GM13976 (cell line): ENCODE results near the gene RALB.

Experiments
- DNase-seq: peaks from one replicate; pipeline ENCODE4 v3.0.0; 2012; ENCODE audit warnings: low spot score
- CTCF ChIP-seq: IDR thresholded peaks from 2 replicates; pipeline ENCODE4 v1.5.1; 2012; ENCODE audit warnings: borderline replicate concordance, mild to moderate bottlenecking; ENCODE audit not compliant: insufficient read depth; ENCODE audit errors: extremely low read depth, missing control alignments, control extremely low read depth
- in situ Hi-C: fragments of 300-500 bp; cut with MboI; formaldehyde crosslinking; loops from one replicate; pipeline ENCODE4 v1.12.0; 2022; ENCODE audit warnings: low sequenced_read_pairs, mixed read lengths, inconsistent platforms; ENCODE audit not compliant: unreplicated experiment

The RALB gene

DNA sequence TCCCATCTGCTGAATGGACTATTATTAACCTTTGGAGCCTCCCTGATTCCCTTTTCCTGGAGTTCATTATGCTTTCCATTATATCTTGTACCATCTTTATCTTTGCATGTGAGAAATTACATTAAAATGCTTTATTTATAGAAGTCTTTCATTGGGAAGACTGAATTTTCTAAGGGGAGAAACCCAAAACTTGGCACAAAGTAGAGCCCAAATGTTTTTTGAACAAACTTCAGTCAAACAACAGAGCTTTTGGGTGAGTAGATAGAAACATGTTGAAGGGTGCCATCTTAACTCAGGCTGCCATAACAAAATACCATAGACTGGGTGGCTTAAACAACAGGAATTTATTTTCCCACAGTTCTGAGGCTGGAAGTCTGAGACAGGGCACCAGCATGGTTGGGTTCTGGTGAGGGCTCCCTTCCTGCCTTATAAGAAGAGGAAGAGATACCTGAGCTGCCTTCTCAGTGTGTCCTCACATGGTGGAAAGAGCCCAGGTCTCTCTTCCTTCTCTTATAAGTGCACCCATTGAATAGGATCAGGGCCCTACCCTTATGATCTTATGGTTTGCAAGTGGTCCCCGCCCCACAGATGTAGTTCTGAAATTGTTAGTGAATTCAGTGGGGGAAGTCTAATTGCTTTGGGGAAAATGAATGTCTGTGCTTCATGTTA, 19.2 kb downstream of the RALB start:
- in situ Hi-C loops = no loop called here

DNA sequence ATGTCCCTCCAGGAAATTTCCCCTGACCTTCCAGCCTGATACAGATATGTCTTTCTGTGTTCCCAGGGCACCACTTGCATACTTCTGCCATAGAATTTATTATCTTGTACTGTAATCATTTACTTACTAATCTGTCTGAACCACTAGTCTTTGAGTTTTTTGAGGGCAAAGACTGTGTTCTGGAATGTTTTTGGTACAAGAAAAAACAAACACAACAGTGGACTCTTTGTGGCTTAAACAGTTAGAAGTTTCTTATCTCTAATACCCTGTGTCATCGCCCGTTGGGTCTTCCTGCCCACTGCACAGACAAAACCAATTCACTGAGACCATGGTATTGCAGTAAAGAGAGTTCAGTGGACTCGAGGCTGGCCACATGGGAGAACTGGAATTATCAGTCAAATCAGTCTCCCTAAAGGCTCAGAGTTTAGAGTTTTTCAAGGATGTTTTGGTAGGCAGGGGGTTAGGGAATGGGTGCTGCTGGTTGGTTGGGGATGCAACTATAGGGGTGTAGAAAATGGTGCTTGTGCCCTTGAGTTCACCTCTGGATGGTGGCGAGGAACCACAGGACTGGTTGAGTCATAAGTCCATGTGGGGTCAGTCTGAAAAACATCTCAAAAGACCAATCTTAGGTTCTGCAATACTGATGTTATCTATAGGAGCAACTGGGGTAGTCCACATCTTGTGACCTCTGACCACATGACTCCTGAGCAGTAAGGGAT, 20.3 kb downstream of the RALB start:
- TF ChIP-seq CTCF = no peak
- in situ Hi-C loops = no loop called here
- no peak for DNase-seq

More for the DNA sequence above, 19.2 kb downstream of the RALB start:
- DNase-seq = no peak
- TF ChIP-seq CTCF = no peak

DNA sequence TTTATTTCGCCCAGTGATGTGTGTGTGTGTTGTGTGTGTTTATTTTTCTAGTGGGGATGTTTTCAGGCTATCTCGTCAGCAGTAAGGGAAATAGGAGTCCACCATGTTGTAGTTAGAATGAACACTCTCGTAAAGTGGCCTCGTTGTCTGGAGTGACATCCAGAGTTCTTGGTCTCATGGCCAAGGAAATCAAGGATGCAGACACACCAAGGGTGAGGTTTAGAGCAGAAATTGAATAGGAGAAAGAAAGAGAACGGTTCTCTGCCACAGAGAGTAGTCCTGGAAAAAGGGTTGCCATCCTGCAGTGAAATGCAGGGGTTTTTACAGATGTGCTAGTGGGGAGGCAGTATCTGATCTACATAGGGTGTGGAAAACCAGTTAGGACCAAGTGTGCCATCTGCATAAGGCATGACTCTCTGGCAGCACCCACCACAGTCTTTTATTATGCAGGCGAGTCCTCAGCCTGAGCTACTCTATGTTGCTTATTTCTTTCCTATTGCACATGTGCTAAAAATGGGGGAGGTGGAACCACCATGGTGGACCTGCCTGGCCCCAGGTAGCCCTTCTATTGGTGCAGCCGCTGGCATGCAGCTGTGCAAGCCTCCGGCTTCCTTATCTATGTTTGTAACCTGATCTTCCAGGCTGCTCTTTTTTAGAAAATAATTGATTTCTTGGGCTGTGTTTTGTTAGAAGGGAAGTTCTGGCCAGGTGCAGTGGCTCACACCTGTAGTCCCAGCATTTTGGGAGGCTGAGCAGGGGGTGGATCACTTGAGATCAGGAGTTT, 23.2 kb downstream of the RALB start:
- DNase-seq = no peak
- no peak for TF ChIP-seq CTCF
- in situ Hi-C loops = no loop called here

DNA sequence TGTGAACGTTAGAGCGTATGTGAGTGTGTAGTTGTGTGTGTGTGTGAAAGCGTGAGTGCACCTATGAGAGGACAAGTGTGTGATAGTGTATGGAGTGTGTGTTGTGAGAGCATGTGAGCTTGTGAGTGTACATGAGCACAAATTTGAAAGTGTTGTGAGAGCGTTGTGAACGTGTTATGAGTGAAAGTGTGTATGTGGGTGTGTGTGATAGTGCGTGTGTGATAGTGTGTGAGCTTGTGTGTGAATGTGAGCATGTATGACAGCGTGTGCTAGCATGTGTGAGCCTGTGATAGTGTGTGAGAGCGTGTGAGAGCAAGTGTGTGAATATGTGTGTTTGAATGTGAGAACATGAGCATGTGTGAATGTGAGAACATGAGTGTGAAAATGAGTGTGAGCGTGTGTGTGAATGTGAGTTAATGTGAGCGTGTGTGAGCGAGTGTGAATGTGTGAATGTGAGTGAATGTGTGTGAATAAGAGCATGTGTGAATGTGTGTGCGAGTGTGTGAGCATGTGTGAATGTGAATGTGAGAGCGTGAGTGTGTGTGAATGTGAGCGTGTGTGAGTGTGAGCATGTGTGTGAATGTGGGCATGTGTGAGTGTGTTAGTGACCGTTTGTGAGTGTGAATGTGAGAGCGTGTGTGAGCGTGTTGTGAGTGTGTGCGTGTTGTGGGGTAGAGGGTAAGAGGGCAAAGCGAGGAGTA, 25.0 kb downstream of the RALB start:
- in situ Hi-C loops = no loop called here
- no peak for TF ChIP-seq CTCF
- no peak for DNase-seq

DNA sequence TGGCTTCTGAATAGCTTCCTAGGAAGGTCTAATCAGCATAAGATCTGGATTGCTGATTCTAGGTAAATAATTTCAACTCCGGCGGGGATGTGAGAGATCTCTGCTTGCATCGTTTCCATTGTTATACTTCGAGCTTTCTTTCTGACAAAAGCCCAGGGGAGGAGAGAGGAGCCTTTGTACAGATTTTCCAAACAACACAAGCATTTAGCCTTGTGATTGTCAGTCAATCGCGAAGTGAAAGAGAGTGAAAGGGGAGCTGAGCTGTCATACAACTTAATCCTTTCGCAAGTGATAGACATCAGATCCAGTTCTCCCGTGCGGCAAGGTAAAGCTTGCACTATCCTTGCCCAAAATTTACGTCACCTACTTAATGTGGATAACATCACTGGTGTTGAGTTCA, 26.2 kb downstream of the RALB start:
- DNase-seq = no peak
- in situ Hi-C loops = no loop called here
- TF ChIP-seq CTCF = no peak

GRCh38 chr2:120279708-120280107, 27.1 kb downstream of the RALB start:
- in situ Hi-C loops = no loop called here
- DNase-seq = no peak
- TF ChIP-seq CTCF = no peak
